GM12874 (cell line): ENCODE results near the gene C20orf96.

Experiments
- CTCF ChIP-seq: IDR thresholded peaks from 2 replicates; pipeline ENCODE4 v1.5.1; 2011; ENCODE audit warnings: low read depth, mild to moderate bottlenecking, control low read depth, low read length, moderate library complexity; ENCODE audit not compliant: insufficient read depth

Gene C20orf96

GRCh38 chr20:313948-314347 lies 23.4 kb upstream of the C20orf96 start:
- TF ChIP-seq CTCF: no peak

DNA sequence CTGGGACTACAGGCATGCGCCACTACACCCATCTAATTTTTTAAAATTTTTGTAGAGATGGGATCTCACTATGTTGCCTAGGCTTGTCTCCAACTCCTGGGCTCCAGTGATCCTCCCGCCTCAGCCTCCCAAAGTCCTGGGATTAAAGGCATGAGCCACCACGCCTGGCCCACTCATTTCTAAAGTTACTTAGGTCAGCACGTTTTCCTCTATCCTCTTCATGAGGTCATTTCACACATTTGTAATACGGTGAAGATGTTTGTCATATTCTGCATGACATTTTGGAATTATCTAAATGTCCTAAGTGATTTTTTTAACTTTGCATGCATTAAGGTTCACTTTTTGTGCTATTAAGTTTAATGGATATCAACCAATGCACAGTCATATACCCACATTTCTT lies 22.9 kb upstream of the C20orf96 start:
- no peak for TF ChIP-seq CTCF

- no peak for TF ChIP-seq CTCF
Observed at GRCh38 chr20:312866-313265, 22.3 kb upstream of the C20orf96 start.

DNA sequence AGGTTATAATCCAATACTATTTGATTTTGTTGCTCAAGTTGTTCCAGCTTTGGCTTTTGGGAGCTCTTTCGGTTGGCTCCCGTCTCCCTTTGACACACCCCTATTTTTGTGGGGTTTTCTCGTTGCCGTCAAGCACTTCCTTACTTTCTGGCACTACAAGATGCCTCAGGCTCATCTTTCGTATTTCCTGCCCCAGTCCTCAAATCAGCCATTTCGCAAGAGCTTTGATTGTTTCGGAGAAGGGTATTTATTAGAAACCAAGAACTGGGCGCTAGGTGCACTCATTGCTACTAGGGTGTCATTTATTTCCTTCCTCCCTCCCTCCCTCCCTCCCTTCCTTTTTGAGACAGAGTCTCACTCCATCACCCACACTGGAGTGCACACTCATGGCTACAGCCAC lies 21.5 kb upstream of the C20orf96 start:
- no peak for TF ChIP-seq CTCF

- TF ChIP-seq CTCF: no peak
Observed at GRCh38 chr20:311609-312008, 21.1 kb upstream of the C20orf96 start.

DNA sequence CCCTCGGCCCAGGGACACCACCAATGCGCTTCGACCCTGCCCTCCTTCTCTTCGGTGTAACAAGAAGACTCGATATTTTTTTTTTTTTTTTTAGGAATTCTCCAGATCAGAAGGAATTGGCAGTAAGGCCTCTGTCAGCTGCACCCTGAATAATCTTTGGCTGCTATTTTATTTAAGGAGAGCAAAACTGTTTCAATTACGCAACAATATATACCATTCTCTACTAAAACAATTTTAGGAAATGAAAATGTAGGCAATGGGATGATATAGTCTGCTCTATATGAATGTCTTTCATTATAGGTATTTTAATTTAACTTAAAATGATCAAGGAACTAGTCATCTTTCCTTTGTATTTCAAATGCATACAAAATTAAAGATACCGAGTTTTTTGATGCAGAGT lies 20.1 kb upstream of the C20orf96 start:
- TF ChIP-seq CTCF: no peak

DNA sequence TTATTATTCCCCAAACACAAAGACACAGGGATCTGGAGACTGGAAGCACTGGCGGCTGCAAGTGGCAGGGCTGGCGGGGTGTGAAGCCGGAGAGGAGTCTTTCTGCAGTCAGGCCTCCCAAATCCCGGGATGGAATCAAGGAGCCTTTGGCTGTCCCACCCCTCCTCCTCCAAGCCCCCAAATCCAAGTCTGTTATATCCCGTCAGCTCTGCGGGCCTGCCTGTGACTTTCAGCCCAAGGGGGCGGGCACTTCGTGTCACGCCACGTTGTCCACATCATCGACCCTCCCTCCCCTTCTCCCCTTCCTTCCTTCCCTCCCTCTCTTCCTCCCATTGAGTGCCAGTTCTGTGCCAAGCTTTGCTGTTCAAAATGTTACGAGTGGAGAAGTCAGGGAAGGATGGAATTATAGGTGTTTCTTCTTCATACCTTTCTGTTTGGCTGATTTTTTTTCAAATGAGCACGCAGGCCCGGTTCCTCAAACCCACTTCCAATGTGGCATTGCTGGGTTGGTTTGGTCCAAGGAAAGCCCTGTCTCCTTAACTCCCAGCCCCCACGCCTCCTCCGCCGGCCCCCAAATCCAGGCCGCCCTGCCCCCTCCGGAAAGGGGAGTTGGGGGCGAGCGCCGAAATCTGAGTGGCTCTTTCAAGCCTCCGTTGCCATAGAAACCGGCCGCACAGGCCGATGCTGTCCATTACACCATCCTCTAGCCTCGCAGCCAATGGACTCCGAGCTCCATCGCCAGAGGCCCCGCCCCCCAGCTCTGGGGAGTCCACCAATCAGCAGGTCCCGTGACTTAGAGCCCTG lies 19.5 kb upstream of the C20orf96 start:
- TF ChIP-seq CTCF: no peak
